CD4-positive, alpha-beta T cell treated with Interleukin-4 for 1 hour (primary cell): ENCODE results near the gene PPT2.

ENCODE experiments used
- DNase-seq, 2 donors: peaks; one replicate each; pipeline ENCODE4 v3.0.0-alpha.2; 2020 to 2022

Gene PPT2, protein sequence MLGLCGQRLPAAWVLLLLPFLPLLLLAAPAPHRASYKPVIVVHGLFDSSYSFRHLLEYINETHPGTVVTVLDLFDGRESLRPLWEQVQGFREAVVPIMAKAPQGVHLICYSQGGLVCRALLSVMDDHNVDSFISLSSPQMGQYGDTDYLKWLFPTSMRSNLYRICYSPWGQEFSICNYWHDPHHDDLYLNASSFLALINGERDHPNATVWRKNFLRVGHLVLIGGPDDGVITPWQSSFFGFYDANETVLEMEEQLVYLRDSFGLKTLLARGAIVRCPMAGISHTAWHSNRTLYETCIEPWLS

GRCh38 chr6:32153564-32154513 is at the start of gene PPT2:
TSS of gene PPT2 (plus strand) at chr6:32154141. CDS start at chr6:32154595, 454 bp downstream.
- peak; percentile 81 to 84 for DNase-seq

DNA sequence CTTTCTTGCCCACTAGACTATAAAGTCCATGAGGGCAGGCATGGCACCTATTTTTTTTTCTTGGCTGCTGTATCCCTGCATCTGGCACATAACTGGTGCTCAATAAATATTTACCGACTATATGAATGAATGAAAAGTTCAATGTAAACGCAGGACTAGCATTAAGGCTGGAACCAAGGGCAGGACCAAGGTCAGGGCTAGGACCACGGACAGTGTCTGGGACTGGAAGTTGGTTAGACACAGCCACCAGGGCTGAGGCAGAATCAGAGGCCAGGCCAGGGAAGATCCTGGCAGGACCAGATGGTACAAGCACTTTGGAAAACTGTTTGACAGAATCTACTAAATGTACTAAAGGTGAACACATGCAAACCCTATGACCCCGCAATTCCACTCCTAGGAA is 48.5 kb upstream of the PPT2 start:
- DNase-seq: no peak

GRCh38 chr6:32107406-32107805 is 46.5 kb upstream of the PPT2 start:
- DNase-seq: no peak

DNA sequence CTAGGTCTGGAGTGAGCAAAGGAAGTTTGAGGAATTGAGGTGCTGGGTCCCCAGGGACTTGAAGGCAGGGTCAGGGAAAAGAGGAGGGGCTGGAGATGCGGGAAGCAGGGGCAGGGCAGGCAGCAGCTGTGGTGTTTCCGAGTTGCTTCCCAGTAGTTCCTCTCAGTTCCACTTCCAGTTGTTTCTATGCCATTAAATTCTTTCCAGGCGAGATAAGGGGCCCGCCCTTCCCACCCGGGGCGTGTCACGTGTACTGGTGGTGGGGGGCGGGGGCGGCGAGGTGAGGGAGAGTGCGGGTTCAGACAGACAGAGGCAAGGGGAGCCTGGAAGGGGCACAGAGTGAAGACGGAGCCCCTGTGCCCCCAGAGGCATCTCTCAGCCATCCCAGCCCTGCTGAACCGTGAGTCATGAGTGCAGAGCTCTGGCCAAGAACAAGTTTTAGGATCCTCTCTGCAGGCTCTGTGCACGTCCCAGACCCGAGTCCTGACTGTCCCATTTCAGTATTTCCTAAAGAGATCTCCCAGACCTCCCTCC is 45.8 kb upstream of the PPT2 start:
- no peak for DNase-seq

DNA sequence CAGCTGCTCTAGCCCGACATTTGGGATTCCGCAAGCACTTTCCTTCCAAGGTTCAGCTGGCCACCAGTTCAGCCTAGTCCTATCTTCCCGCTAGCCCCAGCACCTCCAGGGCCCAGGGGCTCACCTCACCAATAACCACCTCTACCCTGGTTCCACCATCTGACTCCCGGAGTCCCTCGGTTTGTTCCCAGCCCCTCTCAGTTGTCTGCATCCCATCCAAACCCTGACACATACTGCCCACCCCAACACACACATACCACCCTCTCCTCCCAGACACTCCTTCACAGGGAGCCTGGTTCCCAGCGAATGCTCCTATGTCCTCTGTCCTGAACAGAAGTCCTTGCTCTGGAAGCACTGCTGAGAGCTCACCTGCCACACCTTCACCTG is 45.2 kb upstream of the PPT2 start:
- no peak for DNase-seq

- no peak for DNase-seq
These were observed 44.7 kb upstream of the PPT2 start, which contains the start of gene TNXB for GRCh38 chr6:32109114-32109764. TSS of gene TNXB (minus strand) at chr6:32109338. CDS start at chr6:32098198, 11,140 bp downstream.

DNA sequence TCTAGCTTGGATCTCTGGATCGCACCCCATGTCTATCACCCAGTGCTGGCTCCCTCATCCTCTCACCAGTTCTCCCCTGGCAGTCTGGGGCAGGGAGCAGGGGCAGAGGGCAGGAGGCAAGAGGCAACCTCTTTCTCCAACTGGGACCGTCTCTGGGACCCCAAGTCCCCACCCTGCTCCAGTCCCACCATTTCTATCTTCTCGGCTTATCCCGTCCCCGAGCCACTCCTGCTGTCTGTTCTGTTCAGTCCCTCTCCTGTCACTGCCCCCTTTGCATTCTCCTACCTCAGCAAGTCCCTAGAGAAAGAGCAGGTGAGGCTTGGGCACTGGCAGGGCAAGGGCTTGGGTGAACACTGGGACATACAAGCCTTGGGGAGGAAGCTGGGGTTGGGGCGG is 44.2 kb upstream of the PPT2 start:
- DNase-seq: no peak

GRCh38 chr6:32110632-32111031 is 43.3 kb upstream of the PPT2 start:
- no peak for DNase-seq

- DNase-seq: no peak
These were observed 42.4 kb upstream of the PPT2 start for GRCh38 chr6:32111424-32112066.

GRCh38 chr6:32112431-32112980 is 41.4 kb upstream of the PPT2 start:
- no peak for DNase-seq

DNA sequence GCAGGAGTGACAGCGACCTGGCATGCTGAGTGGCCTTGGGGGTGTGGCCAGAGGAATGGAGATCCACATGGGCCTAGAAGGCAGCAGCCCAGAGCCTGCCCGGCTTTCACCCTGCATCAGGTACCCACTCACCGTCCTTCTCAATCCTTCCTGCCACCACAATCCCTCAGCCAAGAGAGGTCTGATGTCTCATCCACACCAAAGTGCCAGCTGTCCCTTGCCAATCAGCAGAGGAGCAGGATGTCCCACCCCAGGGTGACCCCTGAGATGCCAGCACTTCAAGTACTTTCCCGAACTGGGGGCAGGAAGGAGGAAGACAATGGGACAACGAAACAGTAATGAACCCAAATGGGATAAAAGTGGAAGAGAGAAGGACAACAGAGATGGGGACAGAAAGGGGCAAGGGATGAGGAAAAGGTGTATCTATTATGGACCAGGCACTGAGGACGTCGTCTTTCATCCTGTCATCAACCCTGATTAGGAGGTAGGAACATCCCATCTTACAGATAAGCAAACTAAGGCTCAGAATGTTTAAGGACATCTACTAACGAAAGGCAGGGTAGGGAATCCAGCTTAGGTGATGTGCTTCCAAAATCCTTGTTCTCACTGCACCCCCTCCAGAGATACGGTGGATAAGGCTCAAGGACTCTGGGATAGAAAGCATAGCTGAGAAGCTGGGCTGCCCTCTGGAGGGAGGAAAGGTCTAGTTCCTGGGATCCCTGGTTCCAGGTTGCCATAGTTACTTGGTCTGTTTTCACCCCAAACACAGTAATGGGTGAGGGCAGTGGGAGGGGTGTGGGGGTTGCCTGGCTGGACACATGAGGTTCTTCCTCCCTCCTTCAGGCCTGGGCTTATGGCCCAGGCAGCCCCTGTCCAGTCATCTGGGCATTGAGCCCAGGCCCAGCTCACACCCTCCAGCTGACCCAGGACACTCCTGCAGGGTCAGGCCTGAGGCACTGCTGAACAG is 40.3 kb upstream of the PPT2 start:
- peak in 1 of 2 donors; percentile 14 for DNase-seq

DNA sequence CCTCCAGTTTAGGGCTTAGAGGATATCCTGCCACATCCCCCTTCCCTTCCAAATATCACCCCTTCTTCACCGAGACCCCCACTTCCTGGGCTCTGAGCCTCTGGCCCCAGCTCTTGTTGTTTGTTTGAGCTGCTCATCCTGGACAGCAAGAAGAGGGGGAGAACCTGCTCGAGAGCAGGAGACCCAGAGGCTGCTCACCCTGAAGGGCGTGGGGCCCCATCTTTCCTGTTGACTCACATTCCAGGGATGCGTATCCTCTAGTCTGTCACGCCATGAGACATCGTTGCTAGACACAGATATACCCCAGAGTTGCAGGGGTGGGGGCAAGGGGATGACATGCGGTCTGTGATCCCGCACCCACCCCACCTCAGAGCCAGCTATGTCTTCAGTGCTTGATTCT is 39.1 kb upstream of the PPT2 start:
- no peak for DNase-seq

DNA sequence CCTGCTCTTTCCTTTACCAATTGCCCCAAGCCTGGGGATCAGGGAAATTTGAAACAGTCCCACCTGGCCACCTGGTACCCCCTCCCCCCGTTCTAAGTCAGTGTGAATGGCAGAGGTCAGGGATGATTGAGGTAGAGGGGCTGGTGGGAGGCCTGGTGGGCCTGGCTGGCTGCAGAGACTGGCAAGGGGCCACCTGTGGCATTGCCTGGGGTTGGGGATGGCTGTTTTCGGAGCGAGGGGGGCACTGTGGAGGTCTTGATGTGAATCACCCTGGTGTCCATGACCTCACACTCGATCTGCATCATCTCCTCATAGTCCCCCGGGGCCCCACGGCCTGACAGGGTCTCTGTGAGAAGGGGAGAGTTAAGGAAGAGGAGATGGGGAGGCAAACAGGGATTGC is 38.3 kb upstream of the PPT2 start:
- DNase-seq: no peak

DNA sequence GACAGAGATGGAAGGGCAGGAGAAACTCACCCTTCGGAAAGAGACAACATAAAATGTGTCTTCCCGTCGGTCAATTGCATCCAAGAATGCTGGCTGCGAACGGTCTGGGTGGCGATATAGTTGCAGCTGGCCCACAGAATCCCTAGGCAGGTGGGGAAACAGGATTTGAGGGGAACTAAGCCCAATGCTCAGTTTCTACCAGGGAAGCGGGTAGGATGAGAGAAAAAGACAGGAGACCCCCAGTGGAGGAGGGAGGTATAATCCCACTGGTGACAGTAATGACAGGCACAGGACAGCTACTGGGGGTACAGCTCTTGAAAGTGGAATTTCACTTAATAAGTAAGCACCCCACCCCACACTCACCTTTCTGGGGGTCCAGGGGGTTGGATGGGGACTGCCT is 37.3 kb upstream of the PPT2 start:
- no peak for DNase-seq

DNA sequence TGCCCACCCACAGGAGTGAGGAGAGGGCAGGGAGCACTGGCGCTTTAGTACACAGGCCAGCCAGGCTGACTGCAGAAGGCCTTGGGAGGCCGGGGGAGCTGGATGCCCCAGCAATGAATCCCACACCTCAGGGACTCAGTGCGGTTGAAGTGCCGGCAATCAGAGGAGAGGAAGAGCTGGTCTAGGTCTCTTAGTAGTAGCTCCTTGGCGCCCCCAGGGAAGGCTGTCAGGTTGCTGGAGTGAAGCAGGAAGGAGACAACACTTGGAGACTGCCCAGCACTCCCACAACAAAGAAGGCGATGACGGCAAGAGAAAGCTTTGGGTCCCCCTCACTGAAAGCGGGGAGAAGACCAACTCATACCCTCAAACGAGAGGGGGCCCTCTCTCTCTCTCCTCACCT is 36.5 kb upstream of the PPT2 start:
- no peak for DNase-seq

- DNase-seq: peak; percentile 71 to 76
These were observed 34.9 kb upstream of the PPT2 start for GRCh38 chr6:32118782-32119628.

GRCh38 chr6:32120573-32121059 is 33.3 kb upstream of the PPT2 start:
- DNase-seq: no peak

DNA sequence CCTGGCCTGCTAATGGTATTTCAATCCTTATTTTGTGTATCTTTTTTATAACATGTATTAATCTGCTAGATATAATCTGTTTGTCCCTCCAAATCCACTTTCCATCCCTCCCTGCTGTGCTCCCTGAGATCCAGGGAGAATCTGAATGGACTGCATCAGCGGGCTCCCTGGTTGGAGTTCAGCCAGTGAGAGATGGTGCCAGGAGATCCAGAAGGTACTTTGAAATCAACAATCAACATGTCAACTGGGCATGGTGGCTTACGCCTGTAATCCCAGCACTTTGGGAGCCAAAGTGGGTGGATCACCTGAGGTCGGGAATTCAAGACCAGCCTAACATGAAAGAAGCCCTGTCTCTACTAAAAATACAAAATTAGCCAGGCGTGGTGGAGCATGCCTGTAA is 30.3 kb upstream of the PPT2 start:
- no peak for DNase-seq

GRCh38 chr6:32126880-32127279 is 27.1 kb upstream of the PPT2 start:
- no peak for DNase-seq

DNA sequence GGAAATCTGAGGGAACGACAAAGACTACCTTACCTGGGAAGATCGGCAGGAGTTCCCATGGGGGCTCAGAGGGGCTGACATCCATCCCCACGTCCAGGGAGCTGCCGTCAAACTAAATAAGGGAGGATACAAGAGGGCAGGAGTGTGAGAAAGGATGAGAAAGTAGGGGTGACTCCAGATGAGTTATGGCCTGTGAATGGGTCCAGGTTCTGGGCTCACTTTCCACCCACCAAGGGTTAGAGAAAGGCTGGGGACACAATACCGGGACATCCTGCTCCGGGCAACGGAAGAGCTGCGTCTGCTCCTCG is 26.6 kb upstream of the PPT2 start:
- no peak for DNase-seq
